PC-3 (cell line): ENCODE results near the gene CHD2. TPM values are rescaled to one million over a fixed set of nuclear protein-coding genes. Genes with fewer than 3 reads are reported as not detected.

Experiments
- ATAC-seq: fragments of 200-7000 bp; cut with Tn5 transposase; 2 replicates; pipeline ENCODE4 v1.9.1; 2020; ENCODE audit warnings: mild to moderate bottlenecking, moderate library complexity
- BruUV-seq: library from RNA; stranded (reverse); fragments of 400-500 nt; replicated peaks from 2 replicates; lab custom pipeline; 2021; lab: Mats Ljungman, UMichigan
- CTCF ChIA-PET: fragments of 300-600 bp; sonication (Branson Sonifier 250); formaldehyde crosslinking; loops from one replicate; lab custom pipeline; 2022; ENCODE audit warnings: antibody characterized with exemption; lab: Charles Lee
- POLR2A ChIA-PET: fragments of 300-600 bp; sonication (Branson Sonifier 250); formaldehyde crosslinking; loops from one replicate; lab custom pipeline; 2022; ENCODE audit warnings: antibody characterized with exemption; ENCODE audit not compliant: unreplicated experiment; lab: Charles Lee
- DNase-seq: peaks from one replicate; pipeline ENCODE4 v3.0.0-alpha.2; 2015
- H2AFZ ChIP-seq: fragments of 300-600 bp; sonication (generic); 2 replicates; pipeline ENCODE4 v1.6.0; 2016; ENCODE audit warnings: antibody characterized with exemption, low read length
- H3F3A ChIP-seq: fragments of 300-600 bp; sonication (generic); one replicate; pipeline ENCODE4 v1.6.0; 2017; ENCODE audit warnings: antibody characterized with exemption, low read length, control low read depth, mild to moderate bottlenecking; ENCODE audit not compliant: unreplicated experiment
- H3K27ac ChIP-seq: fragments of 300-600 bp; sonication (generic); 2 replicates; pipeline ENCODE4 v1.5.1; 2016; ENCODE audit warnings: mild to moderate bottlenecking, low read length
- H3K27me3 ChIP-seq: fragments of 300-600 bp; sonication (generic); 2 replicates; pipeline ENCODE4 v1.6.1; 2016; ENCODE audit warnings: low read length, mixed read lengths
- H3K36me3 ChIP-seq: fragments of 300-600 bp; sonication (generic); 2 replicates; pipeline ENCODE4 v1.6.1; 2016; ENCODE audit warnings: low read depth, mixed run types, low read length, mixed read lengths
- H3K4me1 ChIP-seq: fragments of 300-600 bp; sonication (generic); 2 replicates; pipeline ENCODE4 v1.5.1; 2016; ENCODE audit warnings: low read length; ENCODE audit not compliant: insufficient read depth
- H3K4me2 ChIP-seq: fragments of 300-600 bp; sonication (generic); 2 replicates; pipeline ENCODE4 v1.6.0; 2016; ENCODE audit warnings: low read length
- H3K4me3 ChIP-seq: fragments of 300-600 bp; sonication (generic); 2 replicates; pipeline ENCODE4 v1.5.1; 2016; ENCODE audit warnings: mild to moderate bottlenecking, low read length, mixed read lengths
- H3K79me2 ChIP-seq: fragments of 300-600 bp; sonication (generic); 2 replicates; pipeline ENCODE4 v1.6.1; 2017; ENCODE audit warnings: low read length, mixed read lengths
- H3K9ac ChIP-seq: fragments of 300-600 bp; sonication (generic); 2 replicates; pipeline ENCODE4 v1.6.0; 2016; ENCODE audit warnings: mild to moderate bottlenecking, low read length
- H3K9me2 ChIP-seq: fragments of 300-600 bp; sonication (generic); replicated peaks from 2 replicates; pipeline ENCODE4 v1.6.1; 2016; ENCODE audit warnings: mixed run types, low read length, mixed read lengths
- H3K9me3 ChIP-seq: fragments of 300-600 bp; sonication (generic); 2 replicates; pipeline ENCODE4 v1.6.1; 2016; ENCODE audit warnings: low read length, mixed read lengths
- H4K20me1 ChIP-seq: fragments of 300-600 bp; sonication (generic); 2 replicates; pipeline ENCODE4 v1.6.1; 2016; ENCODE audit warnings: low read length, mixed read lengths
- EZH2 ChIP-seq: fragments of 300-600 bp; sonication (generic); IDR thresholded peaks from one replicate; pipeline ENCODE4 v1.6.1; 2017; ENCODE audit warnings: antibody characterized with exemption, mild to moderate bottlenecking, low read length; ENCODE audit not compliant: unreplicated experiment
- EZH2phosphoT487 ChIP-seq: fragments of 300-600 bp; sonication (generic); IDR thresholded peaks from 2 replicates; pipeline ENCODE4 v1.6.1; 2018; ENCODE audit warnings: mild to moderate bottlenecking, antibody characterized with exemption, low read length, borderline replicate concordance
- intact Hi-C: fragments of 100-400 bp; cut with micrococcal nuclease; formaldehyde crosslinking; loops from 2 replicates; pipeline ENCODE4 v1.9.0; 2023
- total RNA-seq: library from RNA; depleted of rRNA; stranded (reverse); fragments of >200 nt; gene quantifications from 2 replicates; pipeline ENCODE4 v1.2.3, GENCODE V29; 2014
- TF ChIP-seq, protein P1 (sequence below): fragments of 300-600 bp; sonication (generic); conservative IDR thresholded peaks from 2 replicates; pipeline ENCODE4 v1.5.1; 2017; ENCODE audit warnings: antibody characterized with exemption, low read depth, mild to moderate bottlenecking, low read length

The CHD2 gene
- total RNA-seq, 1 experiment from 2014 or later, result 42.7 TPM

GRCh38 chr15:92898988-92899582, 1.0 kb upstream of the CHD2 start:
- H3K4me2 ChIP-seq, result no peak overlapping the region
- ChIA-PET POLR2A (interaction anchor here (0.5 to 1.6 kb wide), 5 partner anchors 17 to 102 kb away, joined by 3 to 24 read pairs (median 6); no protein-coding TSS in a partner anchor), CTCF (interaction anchor here (1.1 to 1.4 kb wide), 2 partner anchors 17 to 102 kb away, joined by 3 to 12 read pairs; no protein-coding TSS in a partner anchor)
- no peak overlapping the region for H3K27ac ChIP-seq
- peaks cover 21% of the 10 kb centered on the region for H4K20me1 ChIP-seq
- peaks cover 62% of the 10 kb centered on the region for H3K36me3 ChIP-seq
- TF ChIP-seq, protein P1, sequence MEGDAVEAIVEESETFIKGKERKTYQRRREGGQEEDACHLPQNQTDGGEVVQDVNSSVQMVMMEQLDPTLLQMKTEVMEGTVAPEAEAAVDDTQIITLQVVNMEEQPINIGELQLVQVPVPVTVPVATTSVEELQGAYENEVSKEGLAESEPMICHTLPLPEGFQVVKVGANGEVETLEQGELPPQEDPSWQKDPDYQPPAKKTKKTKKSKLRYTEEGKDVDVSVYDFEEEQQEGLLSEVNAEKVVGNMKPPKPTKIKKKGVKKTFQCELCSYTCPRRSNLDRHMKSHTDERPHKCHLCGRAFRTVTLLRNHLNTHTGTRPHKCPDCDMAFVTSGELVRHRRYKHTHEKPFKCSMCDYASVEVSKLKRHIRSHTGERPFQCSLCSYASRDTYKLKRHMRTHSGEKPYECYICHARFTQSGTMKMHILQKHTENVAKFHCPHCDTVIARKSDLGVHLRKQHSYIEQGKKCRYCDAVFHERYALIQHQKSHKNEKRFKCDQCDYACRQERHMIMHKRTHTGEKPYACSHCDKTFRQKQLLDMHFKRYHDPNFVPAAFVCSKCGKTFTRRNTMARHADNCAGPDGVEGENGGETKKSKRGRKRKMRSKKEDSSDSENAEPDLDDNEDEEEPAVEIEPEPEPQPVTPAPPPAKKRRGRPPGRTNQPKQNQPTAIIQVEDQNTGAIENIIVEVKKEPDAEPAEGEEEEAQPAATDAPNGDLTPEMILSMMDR, result no peak
- TF ChIP-seq EZH2phosphoT487 (no peak), EZH2 (no peak)
- no peak overlapping the region for H3K9ac ChIP-seq
- no peak overlapping the region for H3K4me3 ChIP-seq
- H3F3A ChIP-seq, result peaks cover 17% of the 10 kb centered on the region
- no peaks in the 10 kb centered on the region for H3K9me3 ChIP-seq
- no peak for ATAC-seq
- H2AFZ ChIP-seq, result no peak overlapping the region
- H3K9me2 ChIP-seq, result no peaks in the 10 kb centered on the region
- peaks cover 12% of the 10 kb centered on the region; the same call in 1 of the 2 replicates for H3K4me1 ChIP-seq
- peaks cover 94% of the 10 kb centered on the region for H3K79me2 ChIP-seq
- intact Hi-C loops, result no loop called here
- DNase-seq, result no peak
- no peaks in the 10 kb centered on the region for H3K27me3 ChIP-seq
- no TSS peak for BruUV-seq

- Histone ChIP-seq H3K9me3 (no peaks in the 10 kb centered on the region), H3K4me1 (peaks cover 12% of the 10 kb centered on the region), H3K9ac (peak overlapping the region; percentile 95), H3K27me3 (no peaks in the 10 kb centered on the region), H3K4me2 (peak overlapping the region; percentile 96), H4K20me1 (peaks cover 21% of the 10 kb centered on the region), H3K27ac (peak overlapping the region; percentile 91), H3F3A (peaks cover 17% of the 10 kb centered on the region), H3K79me2 (peaks cover 92% of the 10 kb centered on the region), H3K36me3 (peaks cover 57% of the 10 kb centered on the region), H3K4me3 (peak overlapping the region; percentile 95; the same call in 1 of the 2 replicates), H2AFZ (no peak overlapping the region), H3K9me2 (no peaks in the 10 kb centered on the region)
- ChIA-PET POLR2A (interaction anchor here (0.5 to 1.6 kb wide), 5 partner anchors 17 to 103 kb away, joined by 3 to 24 read pairs (median 6); no protein-coding TSS in a partner anchor), CTCF (interaction anchor here (0.6 to 1.4 kb wide), 3 partner anchors 17 to 102 kb away, joined by 3 to 12 read pairs (median 4); no protein-coding TSS in a partner anchor)
- ATAC-seq (no peak), DNase-seq (peak; percentile 35)
- BruUV-seq, result no TSS peak
- TF ChIP-seq EZH2 (no peak), EZH2phosphoT487 (no peak)
- TF ChIP-seq, protein P1, result peak; percentile 69
- intact Hi-C loops, result no loop called here
Observed at GRCh38 chr15:92899601-92899947, 550 bp upstream of the CHD2 start.

GRCh38 chr15:92900731-92901071, 577 bp downstream of the CHD2 start:
- peaks cover 49% of the 10 kb centered on the region for H3K36me3 ChIP-seq

More at GRCh38 chr15:92900731-92901071, 577 bp downstream of the CHD2 start:
- H3K9ac ChIP-seq, result peak overlapping the region; percentile 95
- no peaks in the 10 kb centered on the region for H3K9me3 ChIP-seq
- peaks cover 92% of the 10 kb centered on the region for H3K79me2 ChIP-seq
- no peak overlapping the region for H2AFZ ChIP-seq
- CTCF ChIA-PET, result interaction anchor here (1.4 kb wide), 1 partner anchor 18 kb away, joined by 12 read pairs; no protein-coding TSS in a partner anchor
- H3K4me1 ChIP-seq, result peaks cover 23% of the 10 kb centered on the region
- POLR2A ChIA-PET, result interaction anchor here (0.5 to 1.6 kb wide), 5 partner anchors 16 to 97 kb away, joined by 3 to 24 read pairs (median 8); no protein-coding TSS in a partner anchor
- H3K4me2 ChIP-seq, result peak overlapping the region; percentile 96
- intact Hi-C loops, result loop anchor here (2.0 kb wide), 2 partner anchors 16 to 90 kb away; no protein-coding TSS in a partner anchor
- H3K27ac ChIP-seq, result peak overlapping the region; percentile 91
- TF ChIP-seq EZH2 (no peak), EZH2phosphoT487 (no peak)
- TF ChIP-seq, protein P1, result no peak
- ATAC-seq, result no peak
- H4K20me1 ChIP-seq, result peaks cover 21% of the 10 kb centered on the region
- BruUV-seq, result no TSS peak
- H3K4me3 ChIP-seq, result peak overlapping the region; percentile 95
- no peaks in the 10 kb centered on the region for H3K9me2 ChIP-seq
- no peak for DNase-seq
- H3K27me3 ChIP-seq, result no peaks in the 10 kb centered on the region
- peaks cover 17% of the 10 kb centered on the region for H3F3A ChIP-seq
